GM12892 (cell line): ENCODE data around the gene SMU1.
"Not testable (repeated sequence)": the region's sequence is repeated elsewhere in the genome, so short reads cannot be mapped to it uniquely, and the experiment has no call there.

Source experiments
- DNase-seq: peaks from one replicate; pipeline ENCODE4 v3.0.0; 2011; ENCODE audit not compliant: insufficient read length
- FAIRE-seq: peaks from 2 replicates; lab custom pipeline; 2011; peaks lifted over from hg19 to GRCh38; lab: Jason Lieb, UNC
- POLR2A ChIP-seq: IDR thresholded peaks from 2 replicates; pipeline ENCODE4 v1.6.1; 2011; ENCODE audit warnings: low read depth, low read length, control low read depth
- POLR2AphosphoS5 ChIP-seq: IDR thresholded peaks from 2 replicates; pipeline ENCODE4 v1.6.1; 2011; ENCODE audit warnings: low read depth, low read length, control low read depth
- TAF1 ChIP-seq: IDR thresholded peaks from 2 replicates; pipeline ENCODE4 v1.6.1; 2011; ENCODE audit warnings: low read depth, mild to moderate bottlenecking, control low read depth, low read length, borderline replicate concordance

Gene SMU1

DNA sequence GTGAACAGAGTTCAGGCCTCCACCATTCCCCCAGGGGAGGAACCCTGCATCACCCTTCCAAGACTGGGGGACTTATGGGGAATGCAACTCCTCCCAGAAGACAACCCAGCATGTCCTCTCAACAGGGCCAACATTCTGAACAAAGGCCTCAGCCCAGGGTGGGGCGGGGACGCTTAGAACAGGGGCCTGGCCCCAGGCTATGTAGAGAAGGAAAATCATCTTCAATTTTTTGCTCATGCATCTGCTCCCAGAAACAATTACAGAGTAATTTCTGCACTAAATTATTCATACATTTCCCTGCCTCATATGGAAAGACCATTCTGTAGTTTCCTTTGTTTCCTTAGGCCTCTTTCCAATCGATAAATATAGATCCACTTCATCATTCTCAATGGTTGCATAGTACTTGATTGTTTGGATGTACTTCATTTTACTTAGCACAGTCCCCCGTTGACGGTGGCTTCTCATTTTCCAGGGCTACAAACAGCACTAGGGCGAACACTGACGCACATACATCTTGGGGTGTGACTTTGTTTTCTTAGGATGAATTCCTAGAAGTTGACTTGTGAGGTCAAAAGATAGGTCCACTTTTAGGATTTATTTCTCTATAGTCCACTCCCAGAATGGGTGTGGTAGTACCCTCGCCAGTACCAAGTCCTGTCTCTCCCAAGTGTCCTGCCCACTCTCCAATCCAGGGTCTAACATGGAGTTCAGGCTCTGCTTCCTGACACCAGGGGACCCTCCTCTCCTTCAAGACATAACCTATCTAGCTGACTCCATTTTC lies 27.2 kb upstream of the SMU1 start:
- FAIRE-seq, result no peak
- TF ChIP-seq TAF1 (no peak), POLR2A (no peak), POLR2AphosphoS5 (no peak)
- no peak for DNase-seq

DNA sequence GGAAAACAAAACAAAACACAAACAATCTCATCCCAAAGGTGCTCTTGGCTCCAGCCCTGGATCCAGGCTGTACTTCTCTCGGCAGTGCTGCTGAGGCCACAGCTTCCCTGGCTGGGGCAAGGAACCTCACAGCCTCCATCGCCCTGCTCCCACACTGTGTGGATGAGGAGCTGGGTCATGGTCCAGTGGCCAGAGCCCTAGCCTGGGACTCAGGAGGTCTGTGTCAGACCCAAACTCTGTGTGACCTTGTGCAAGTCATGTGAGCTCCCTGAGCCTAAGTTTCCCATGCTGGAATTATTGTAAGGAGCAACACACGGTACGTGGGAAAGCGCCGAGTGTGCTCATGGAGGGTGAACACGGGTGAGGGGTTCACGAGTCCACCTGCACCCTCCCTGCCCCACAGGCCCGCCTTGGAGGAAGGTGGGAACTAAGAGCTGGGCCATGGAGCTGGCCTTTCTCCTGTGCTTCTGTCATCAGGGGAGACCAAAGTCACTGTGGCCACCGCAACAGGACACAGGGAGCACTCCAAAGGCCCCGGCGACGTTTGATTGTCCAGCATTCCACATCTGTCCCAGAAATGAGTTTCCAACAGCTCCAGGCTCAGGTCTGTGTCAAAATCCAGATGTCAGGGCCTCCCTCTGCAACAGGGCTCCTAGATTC lies 26.2 kb upstream of the SMU1 start:
- TF ChIP-seq TAF1, result no peak
- TF ChIP-seq POLR2AphosphoS5, result no peak
- TF ChIP-seq POLR2A, result no peak

DNA sequence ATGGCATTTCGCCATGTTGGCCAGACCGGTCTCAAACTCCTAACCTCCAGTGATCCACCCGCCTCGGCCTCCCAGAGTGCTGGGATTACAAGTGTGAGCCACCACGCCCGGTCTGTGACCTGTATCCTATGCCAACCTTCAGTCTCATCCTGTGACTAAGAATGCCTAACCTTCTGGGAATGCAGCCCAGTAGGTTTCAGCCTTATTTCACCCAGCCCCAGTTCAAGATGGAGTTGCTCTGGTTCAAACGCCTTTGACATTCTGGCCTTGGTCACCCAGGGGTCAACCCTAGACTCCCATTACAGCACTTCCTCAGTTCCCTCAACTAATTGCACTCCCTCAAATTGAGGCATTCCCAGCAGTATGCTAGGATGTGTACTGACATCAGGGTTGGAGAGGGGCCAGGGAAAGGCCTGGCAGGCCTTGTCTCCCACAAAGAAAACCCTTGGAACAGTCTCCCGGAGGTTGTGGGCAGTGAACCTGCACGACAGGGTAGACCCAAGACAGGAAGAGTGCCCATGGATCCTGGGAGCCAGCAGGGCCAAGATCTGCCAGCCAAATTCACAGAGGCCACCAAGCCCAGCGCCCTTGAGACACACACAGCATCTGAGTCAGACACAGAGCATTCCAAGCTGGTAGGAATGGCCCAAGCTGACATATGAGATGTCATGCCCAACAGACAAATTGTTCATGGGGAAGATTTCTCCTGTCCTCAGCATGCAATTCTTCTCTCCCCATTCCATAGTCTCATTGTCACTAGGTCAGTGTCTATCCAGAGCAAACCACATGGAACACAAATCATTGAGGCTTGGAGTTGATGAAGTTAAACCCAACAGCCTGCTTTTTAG lies 24.9 kb upstream of the SMU1 start:
- TF ChIP-seq POLR2A, result no peak
- TF ChIP-seq TAF1, result no peak
- no peak for TF ChIP-seq POLR2AphosphoS5
- FAIRE-seq (no peak), DNase-seq (no peak)

More for the DNA sequence above, 26.2 kb upstream of the SMU1 start:
- FAIRE-seq, result no peak
- DNase-seq, result no peak

DNA sequence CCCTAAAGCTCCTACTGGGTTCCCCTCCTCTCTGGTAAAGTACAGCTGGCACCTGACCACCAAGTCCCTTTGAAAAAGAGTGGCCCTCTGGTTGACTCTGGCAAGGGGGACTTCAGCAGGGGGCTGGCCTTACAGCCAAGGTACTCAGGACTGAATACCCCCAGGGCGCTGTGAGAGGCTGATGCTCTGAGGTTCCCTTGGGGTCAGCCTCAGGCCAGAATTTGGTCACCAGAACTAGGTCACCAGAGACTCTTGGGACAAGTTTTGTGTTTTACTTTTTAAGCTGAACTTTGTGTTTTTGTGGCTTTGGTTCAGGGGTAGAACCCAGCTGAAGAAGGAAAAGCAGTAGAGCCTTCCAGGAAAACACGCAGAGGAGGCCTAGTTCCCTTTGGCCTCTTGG lies 23.3 kb upstream of the SMU1 start:
- FAIRE-seq, result no peak

DNA sequence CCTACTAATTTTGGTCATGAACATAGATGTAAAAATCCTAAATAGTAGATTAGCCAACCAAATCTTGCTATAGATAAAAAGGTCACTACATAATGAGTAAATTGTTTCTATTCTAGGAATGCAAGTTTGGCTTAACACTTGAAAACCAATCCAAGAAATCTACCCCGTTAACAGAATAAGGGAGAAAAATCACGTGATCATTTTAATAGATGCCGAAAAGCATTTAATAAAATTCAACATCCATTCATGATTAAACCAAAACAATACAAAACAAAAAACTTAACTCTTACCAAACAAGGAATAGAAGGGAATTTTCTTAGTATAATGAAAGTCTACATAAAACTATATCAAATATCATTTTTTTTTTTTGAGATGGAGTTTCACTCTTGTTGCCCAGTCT lies 20.7 kb upstream of the SMU1 start:
- FAIRE-seq (no peak), DNase-seq (no peak)
- no peak for TF ChIP-seq POLR2AphosphoS5
- no peak for TF ChIP-seq TAF1
- TF ChIP-seq POLR2A, result no peak

More for the DNA sequence above, 23.3 kb upstream of the SMU1 start:
- no peak for DNase-seq
- TF ChIP-seq POLR2AphosphoS5 (no peak), TAF1 (no peak), POLR2A (no peak)

DNA sequence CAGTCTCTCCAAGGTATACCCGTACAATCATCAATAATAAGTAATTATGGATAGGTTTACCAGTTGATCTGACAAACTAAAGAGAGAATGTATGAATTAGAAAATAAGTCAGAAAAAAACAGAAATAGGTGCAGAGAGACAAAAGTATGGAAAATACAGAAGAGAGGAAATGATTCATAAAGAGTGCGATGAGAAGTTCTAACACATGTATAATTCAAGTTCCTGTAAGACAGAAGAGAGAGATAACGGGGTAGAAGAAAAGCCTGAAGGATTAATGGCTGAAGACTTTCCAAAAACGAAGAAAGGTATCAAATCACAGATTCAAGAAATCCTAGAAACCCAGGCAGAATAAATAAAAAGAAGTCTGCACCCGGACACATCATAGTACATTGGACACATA lies 16.2 kb upstream of the SMU1 start:
- TF ChIP-seq POLR2AphosphoS5 (no peak), TAF1 (no peak), POLR2A (no peak)
- FAIRE-seq (no peak), DNase-seq (no peak)

DNA sequence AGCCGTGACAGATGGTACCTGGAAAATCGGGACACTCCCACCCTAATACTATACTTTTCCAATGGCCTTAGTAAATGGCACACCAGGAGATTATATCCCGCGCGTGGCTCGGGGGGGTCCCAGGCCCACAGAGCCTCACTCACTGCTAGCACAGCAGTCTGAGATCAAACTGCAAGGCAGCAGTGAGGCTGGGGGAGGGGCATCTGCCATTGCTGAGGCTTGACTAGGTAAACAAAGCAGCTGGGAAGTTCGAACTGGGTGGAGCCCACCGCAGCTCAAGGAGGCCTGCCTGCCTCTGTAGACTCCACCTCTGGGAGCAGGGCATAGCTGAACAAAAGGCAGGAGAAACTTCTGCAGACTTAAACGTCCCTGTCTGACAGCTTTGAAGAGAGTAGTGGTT lies 9.2 kb upstream of the SMU1 start:
- not testable (repeated sequence) for FAIRE-seq, DNase-seq

DNA sequence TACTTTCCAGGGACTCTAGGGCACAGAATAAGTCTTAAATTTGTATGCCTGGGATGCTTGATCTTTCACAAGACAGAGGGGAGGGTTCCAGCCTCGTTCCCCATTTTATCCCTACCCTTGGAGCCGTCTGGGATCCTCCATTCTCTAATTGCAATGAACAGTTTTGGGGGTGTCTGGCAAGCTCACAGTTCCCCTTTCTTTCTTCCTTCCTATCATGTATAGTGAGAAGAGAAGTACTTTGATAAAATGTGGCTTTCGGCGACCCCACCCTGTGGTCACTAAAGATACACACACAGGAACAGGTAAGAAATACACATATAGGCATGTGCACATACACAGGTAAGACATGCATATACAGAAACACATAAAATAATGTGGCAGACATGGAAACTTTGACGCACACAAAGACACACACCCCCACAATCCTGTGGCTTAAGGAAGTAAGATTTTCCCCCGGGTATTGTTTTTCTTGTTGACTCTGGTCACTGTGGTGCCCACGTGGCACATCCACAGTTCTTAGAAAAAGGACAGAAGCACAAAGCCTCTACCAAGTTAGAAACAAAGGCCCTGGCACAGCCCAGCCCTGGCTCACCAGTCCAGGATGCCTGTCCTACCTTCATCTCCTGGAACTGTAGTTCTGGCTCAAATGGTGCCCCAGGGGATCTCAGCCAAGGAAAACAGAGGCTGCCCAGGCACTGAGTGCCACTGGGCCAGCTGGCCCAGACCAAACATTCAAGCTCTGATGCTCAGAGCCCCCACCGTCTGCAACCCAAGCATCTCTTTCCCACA lies 6.3 kb upstream of the SMU1 start:
- TF ChIP-seq POLR2A (no peak), POLR2AphosphoS5 (no peak), TAF1 (no peak)
- DNase-seq (no peak), FAIRE-seq (no peak)

DNA sequence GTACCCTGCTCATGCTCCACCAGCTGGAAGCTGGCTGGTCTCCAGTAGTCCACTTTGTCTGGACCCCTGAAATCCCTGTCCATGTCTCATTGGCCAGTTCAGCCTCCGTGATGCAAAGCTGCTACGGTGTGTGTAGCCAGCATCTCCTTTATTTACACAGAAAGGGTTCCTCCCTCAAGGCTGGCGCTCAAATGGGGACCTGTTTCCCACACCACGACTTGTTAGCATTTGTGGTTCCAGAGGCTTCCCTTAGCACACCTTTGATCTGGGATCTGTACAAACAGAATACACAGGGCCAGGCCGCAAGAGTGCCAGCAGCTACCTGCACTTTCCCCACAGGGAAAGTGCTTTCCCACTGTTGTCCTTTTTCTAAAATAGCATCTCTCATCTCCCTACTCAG lies 5.7 kb upstream of the SMU1 start:
- TF ChIP-seq TAF1 (no peak), POLR2A (no peak), POLR2AphosphoS5 (no peak)
- no peak for DNase-seq
- no peak for FAIRE-seq

DNA sequence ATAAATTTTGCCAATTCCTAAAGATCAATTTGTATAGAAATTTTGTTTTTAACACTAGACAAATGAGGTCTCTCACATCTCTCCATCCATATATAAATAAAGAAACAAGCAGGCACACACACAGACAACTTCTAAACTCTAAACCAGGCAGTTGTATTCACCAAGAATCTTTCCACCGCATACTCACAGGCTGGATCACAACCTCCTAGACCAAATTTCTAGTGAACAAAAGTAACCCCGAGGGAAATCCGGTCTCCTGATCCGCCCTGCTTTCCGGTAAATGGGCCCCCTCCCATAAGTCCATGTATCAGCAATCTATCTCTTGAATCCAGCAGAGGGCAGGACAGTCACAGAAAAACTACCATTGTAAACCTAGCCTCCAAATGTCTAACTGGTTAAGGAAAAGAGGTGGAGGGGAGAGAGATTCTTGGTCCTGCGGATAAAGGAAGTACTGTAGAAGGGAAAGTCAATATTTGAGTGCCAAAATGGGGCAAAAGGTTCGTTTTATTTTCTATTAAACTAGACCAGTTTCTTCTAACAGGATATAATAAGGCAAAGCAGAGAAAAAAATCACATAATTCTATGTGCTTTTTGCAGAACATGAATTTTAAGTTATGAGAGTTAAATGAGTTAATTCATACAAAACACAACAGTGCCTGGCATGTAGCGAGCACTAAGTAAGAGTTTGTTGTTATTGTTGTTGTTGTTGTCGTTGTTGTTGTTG lies 4.8 kb upstream of the SMU1 start:
- peak; percentile 90 for FAIRE-seq
- no peak for TF ChIP-seq POLR2AphosphoS5
- no peak for TF ChIP-seq POLR2A
- TF ChIP-seq TAF1, result no peak
- DNase-seq, result peak; percentile 42
